Measurements from ENCODE around the gene TRIM72. TPM values are rescaled to one million over a fixed set of nuclear protein-coding genes. Genes with fewer than 3 reads are reported as not detected.
"Not testable (repeated sequence)": the region's sequence is repeated elsewhere in the genome, so short reads cannot be mapped to it uniquely, and the experiment has no call there.

Gene TRIM72
- total RNA-seq, 1 experiment from 2014 or later, result 0.09 TPM

- no peaks in the 10 kb centered on the region for H3K4me1 ChIP-seq (replicated peaks; ENCODE audit: insufficient read depth)
- no peaks in the 10 kb centered on the region for H3K79me2 ChIP-seq (ENCODE audit: low read depth)
- H3K27me3 ChIP-seq (ENCODE audit: insufficient read depth, low read depth), result no peaks in the 10 kb centered on the region
- H3K9me2 ChIP-seq (ENCODE audit: insufficient read depth), result no peaks in the 10 kb centered on the region
- no peak for DNase-seq
- H3K4me3 ChIP-seq, result no peak overlapping the region
- ChIA-PET POLR2A (ENCODE audit: unreplicated experiment) (interaction anchor here (0.7 kb wide), 1 partner anchor 290 kb away, joined by 3 read pairs; no protein-coding TSS in a partner anchor), CTCF (no interaction called here)
- H3F3A ChIP-seq (ENCODE audit: insufficient read depth, low read depth), result no peaks in the 10 kb centered on the region
- H3K27ac ChIP-seq, result no peak overlapping the region
- BruUV-seq (replicated peaks), result no TSS peak
- no peaks in the 10 kb centered on the region for H3K36me3 ChIP-seq (ENCODE audit: low read depth)
- no peaks in the 10 kb centered on the region for H3K9me3 ChIP-seq (ENCODE audit: insufficient read depth, low read depth)
- TF ChIP-seq EZH2 (IDR thresholded peaks at IDR 0.05; ENCODE audit: low read depth), result no peak
- TF ChIP-seq, protein P1, sequence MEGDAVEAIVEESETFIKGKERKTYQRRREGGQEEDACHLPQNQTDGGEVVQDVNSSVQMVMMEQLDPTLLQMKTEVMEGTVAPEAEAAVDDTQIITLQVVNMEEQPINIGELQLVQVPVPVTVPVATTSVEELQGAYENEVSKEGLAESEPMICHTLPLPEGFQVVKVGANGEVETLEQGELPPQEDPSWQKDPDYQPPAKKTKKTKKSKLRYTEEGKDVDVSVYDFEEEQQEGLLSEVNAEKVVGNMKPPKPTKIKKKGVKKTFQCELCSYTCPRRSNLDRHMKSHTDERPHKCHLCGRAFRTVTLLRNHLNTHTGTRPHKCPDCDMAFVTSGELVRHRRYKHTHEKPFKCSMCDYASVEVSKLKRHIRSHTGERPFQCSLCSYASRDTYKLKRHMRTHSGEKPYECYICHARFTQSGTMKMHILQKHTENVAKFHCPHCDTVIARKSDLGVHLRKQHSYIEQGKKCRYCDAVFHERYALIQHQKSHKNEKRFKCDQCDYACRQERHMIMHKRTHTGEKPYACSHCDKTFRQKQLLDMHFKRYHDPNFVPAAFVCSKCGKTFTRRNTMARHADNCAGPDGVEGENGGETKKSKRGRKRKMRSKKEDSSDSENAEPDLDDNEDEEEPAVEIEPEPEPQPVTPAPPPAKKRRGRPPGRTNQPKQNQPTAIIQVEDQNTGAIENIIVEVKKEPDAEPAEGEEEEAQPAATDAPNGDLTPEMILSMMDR (conservative IDR thresholded peaks at IDR 0.05), result no peak
- intact Hi-C loops (cut with micrococcal nuclease; ENCODE audit: unreplicated experiment), result no loop called here
- H4K20me1 ChIP-seq (ENCODE audit: insufficient read depth), result no peaks in the 10 kb centered on the region
- no peak overlapping the region for H3K4me2 ChIP-seq
- no peak overlapping the region for H2AFZ ChIP-seq
Measured at GRCh38 chr16:31274831-31275816, 61.2 kb downstream of the TRIM72 start.

DNA sequence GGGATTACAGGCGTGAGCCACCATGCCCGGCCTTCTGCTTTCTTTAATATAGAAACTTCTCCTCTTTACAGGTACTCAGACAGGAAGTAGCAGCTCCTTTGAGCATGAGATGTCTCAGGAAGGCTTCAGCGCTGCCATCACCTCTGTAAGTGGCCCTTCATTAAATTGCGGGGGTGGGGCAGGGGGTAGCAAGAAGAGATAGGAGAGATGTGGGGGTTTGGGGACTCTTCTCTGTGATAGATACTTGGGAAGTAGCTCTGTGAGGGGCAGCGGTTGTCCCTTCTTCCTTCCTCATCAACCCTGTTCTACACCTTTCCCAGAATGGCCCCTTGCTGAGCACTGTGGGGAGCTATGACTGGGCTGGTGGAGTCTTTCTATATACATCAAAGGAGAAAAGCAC lies 62.7 kb downstream of the TRIM72 start:
- no TSS peak for BruUV-seq (replicated peaks)
- no peaks in the 10 kb centered on the region for H3K36me3 ChIP-seq (ENCODE audit: low read depth)
- H3K4me3 ChIP-seq, result no peak overlapping the region
- POLR2A ChIA-PET (ENCODE audit: unreplicated experiment), result no interaction called here
- DNase-seq, result no peak
- CTCF ChIA-PET, result interaction anchor here (0.6 kb wide), 2 partner anchors 93 to 294 kb away, joined by 3 to 4 read pairs; no protein-coding TSS in a partner anchor
- H2AFZ ChIP-seq, result no peak overlapping the region
- H3K9me2 ChIP-seq (ENCODE audit: insufficient read depth), result no peaks in the 10 kb centered on the region
- H3K79me2 ChIP-seq (ENCODE audit: low read depth), result no peaks in the 10 kb centered on the region
- no peaks in the 10 kb centered on the region for H3K4me1 ChIP-seq (replicated peaks; ENCODE audit: insufficient read depth)
- no peak for TF ChIP-seq EZH2 (IDR thresholded peaks at IDR 0.05; ENCODE audit: low read depth)
- TF ChIP-seq, protein P1 (conservative IDR thresholded peaks at IDR 0.05), result no peak
- intact Hi-C loops (cut with micrococcal nuclease; ENCODE audit: unreplicated experiment), result no loop called here
- H3F3A ChIP-seq (ENCODE audit: insufficient read depth, low read depth), result no peaks in the 10 kb centered on the region
- no peaks in the 10 kb centered on the region for H3K27me3 ChIP-seq (ENCODE audit: insufficient read depth, low read depth)
- no peaks in the 10 kb centered on the region for H4K20me1 ChIP-seq (ENCODE audit: insufficient read depth)
- no peaks in the 10 kb centered on the region for H3K9me3 ChIP-seq (ENCODE audit: insufficient read depth, low read depth)
- H3K27ac ChIP-seq, result no peak overlapping the region
- no peak overlapping the region for H3K4me2 ChIP-seq

DNA sequence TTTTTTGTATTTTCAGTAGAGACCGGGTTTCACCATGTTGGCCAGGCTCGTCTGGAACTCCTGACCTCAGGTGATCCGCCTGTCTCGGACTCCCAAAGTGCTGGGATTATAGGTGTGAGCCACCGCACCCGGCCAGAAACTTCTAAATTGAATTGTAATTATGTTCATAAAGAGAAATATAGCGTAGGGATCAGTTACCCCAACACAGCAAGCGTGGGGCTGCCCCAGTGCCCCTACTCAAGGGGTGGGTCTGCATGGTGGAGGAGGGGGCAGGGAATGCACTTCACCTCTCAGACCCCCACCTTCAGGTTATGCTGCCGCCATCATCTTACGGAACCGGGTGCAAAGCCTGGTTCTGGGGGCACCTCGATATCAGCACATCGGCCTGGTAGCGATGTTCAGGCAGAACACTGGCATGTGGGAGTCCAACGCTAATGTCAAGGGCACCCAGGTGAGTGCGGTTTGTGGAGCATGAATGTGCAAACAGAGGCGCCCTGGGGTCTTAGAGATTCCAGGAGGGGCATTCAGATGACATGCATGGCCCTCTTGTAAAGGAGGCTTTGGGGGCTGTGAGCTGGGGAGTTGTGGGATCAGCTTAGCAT lies 63.8 kb downstream of the TRIM72 start:
- no TSS peak for BruUV-seq (replicated peaks)
- CTCF ChIA-PET, result no interaction called here
- no peak overlapping the region for H2AFZ ChIP-seq

DNA sequence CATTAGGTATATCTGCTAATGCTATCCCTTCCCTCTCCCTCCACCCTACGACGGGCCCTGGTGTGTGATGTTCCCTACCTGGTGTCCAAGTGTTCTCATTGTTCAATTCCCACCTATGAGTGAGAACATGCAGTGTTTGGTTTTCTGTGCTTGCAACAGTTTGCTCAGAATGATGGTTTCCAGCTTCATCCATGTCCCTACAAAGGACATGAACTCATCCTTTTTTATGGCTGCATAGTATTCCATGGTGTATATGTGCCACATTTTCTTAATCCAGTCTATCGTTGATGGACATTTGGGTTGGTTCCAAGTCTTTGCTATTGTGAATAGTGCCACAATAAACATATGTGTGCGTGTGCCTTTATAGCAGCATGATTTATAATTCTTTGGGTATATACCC lies 64.9 kb downstream of the TRIM72 start:
- H2AFZ ChIP-seq; BruUV-seq (replicated peaks); DNase-seq; H3K9me3 ChIP-seq (ENCODE audit: insufficient read depth, low read depth); H3K4me2 ChIP-seq; H3K4me3 ChIP-seq; H4K20me1 ChIP-seq (ENCODE audit: insufficient read depth); H3K36me3 ChIP-seq (ENCODE audit: low read depth); H3K27ac ChIP-seq; H3K4me1 ChIP-seq (replicated peaks; ENCODE audit: insufficient read depth); POLR2A ChIA-PET (ENCODE audit: unreplicated experiment); H3K79me2 ChIP-seq (ENCODE audit: low read depth); intact Hi-C loops (cut with micrococcal nuclease; ENCODE audit: unreplicated experiment); H3K9me2 ChIP-seq (ENCODE audit: insufficient read depth); H3F3A ChIP-seq (ENCODE audit: insufficient read depth, low read depth); H3K27me3 ChIP-seq (ENCODE audit: insufficient read depth, low read depth): not testable (repeated sequence)
- CTCF ChIA-PET, result interaction anchor here (0.6 kb wide), 2 partner anchors 57 to 127 kb away, joined by 3 to 4 read pairs; no protein-coding TSS in a partner anchor

More for the DNA sequence above, 63.8 kb downstream of the TRIM72 start:
- H3K4me1 ChIP-seq (replicated peaks; ENCODE audit: insufficient read depth), result no peaks in the 10 kb centered on the region
- no peaks in the 10 kb centered on the region for H3F3A ChIP-seq (ENCODE audit: insufficient read depth, low read depth)
- no peak overlapping the region for H3K27ac ChIP-seq
- H3K9me2 ChIP-seq (ENCODE audit: insufficient read depth), result no peaks in the 10 kb centered on the region
- H3K79me2 ChIP-seq (ENCODE audit: low read depth), result no peaks in the 10 kb centered on the region
- H3K36me3 ChIP-seq (ENCODE audit: low read depth), result no peaks in the 10 kb centered on the region
- no peak overlapping the region for H3K4me2 ChIP-seq
- POLR2A ChIA-PET (ENCODE audit: unreplicated experiment), result no interaction called here
- no peak for TF ChIP-seq EZH2 (IDR thresholded peaks at IDR 0.05; ENCODE audit: low read depth)
- TF ChIP-seq, protein P1 (conservative IDR thresholded peaks at IDR 0.05), result no peak
- no peaks in the 10 kb centered on the region for H3K9me3 ChIP-seq (ENCODE audit: insufficient read depth, low read depth)
- H3K27me3 ChIP-seq (ENCODE audit: insufficient read depth, low read depth), result no peaks in the 10 kb centered on the region
- intact Hi-C loops (cut with micrococcal nuclease; ENCODE audit: unreplicated experiment), result no loop called here
- H4K20me1 ChIP-seq (ENCODE audit: insufficient read depth), result no peaks in the 10 kb centered on the region
- DNase-seq, result no peak
- H3K4me3 ChIP-seq, result no peak overlapping the region
